Measurements from ENCODE around the gene BPHL.
"Not testable (repeated sequence)": the region's sequence is repeated elsewhere in the genome, so short reads cannot be mapped to it uniquely, and the experiment has no call there.

BPHL gene

DNA sequence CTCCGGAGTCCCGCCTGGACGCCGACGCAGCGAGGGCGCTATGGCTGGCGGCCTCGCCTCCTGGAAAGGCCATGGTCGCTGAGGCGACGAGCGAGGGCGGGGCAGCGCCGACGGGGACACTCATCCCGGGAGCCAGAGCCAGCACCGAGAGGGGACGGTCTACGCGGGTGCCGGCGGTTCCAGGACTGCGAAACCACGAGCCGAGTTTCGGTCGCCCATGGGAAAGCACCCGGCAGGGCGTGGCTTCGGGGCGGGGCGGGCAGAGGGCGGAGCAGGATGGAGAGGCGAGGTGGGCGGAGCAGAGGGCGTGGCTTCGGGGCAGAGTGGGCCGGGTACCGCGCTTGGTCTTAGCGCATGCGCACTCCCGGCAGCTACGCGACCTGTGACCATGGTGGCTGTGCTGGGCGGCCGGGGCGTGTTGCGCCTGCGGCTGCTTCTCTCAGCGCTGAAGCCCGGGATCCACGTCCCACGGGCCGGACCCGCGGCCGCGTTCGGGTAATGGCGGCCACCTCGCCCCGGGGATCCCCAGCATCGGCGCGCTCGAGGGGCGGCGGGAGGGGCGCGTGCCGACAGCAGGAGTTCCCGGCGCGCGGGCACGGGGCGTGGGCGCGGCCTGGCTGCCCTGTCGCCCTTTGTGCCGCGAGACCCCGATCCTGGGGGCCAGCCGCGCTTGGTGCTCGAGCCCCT, at the start of gene BPHL:
Gene BPHL (plus strand): TSS at position 359 of the 687 bp plus-strand sequence. CDS start 30 bp downstream, at position 389.
- DNase-seq, result peak; percentile 82

DNA sequence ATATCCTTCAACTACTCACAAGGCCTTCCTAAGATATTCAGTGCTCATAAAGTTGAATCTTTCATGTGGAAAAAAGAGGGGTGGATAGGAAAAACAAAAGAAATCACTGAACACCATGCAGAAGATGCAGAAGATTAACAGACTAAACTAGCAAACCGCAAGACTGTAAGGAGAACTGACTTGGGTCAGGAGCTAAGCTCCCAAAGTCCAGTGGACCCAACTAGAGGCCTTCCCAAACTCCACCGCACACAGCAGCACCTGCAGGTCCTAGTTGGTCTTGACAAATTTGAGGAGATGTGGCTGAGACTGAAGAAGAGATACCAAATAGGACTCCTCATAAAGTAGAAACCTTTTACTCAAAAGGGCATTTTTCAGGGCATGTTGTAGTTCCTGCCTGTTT, 46.9 kb upstream of the BPHL start:
- DNase-seq, result no peak

DNA sequence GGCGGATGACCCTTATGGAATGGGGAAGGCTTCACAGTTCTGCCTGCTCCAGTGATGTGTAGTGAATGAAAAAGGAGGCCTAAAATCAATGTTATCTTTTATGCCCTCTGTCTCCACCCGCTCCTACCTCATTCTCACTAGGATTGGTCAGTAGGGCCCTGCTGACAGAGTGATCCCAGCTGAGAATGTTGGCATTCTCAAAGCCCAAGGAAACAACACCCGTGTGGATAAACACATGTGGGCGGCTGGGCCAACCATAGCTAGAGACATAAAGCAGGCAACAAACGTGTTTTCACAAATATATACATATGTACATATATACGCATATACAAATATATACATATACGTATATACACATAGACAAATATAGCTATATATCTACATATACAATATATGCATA, 45.7 kb upstream of the BPHL start:
- no peak for DNase-seq

DNA sequence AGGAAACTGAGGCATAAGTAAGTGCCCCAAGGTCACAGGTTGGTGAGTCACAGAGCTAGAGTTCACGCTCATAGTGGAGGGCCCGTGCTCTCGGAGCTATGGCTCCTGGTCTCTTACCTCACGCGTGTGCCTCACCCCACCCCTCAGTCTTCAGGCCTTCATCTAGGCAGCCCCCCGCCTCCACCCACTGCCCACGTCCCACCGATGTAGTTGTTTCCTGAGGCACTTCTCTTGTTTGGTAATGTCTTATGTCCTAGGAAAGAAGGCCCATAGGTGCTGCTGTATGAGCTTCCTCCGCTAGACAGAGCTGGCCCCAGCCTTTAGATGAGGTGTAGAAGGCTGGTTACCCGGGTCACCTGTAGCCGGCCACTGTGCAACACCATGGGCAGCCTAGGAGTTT, 45.1 kb upstream of the BPHL start:
- no peak for DNase-seq

DNA sequence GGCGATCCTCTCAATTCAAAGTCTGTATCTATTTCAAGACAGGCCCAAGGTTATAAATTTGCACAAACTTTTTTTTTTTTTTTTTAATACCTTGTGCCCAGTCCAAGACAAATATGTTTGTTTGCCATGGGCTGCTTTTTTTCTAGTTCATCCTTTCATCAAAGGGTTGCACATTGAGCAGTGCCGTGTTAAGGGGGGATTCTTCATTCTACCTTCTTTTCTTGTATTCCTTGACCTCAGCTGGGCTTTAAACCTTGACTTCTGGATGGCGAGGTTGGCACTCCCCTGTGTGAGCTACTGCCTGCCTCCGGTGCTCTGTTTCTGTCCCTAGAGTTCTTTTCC, 42.8 kb upstream of the BPHL start:
- no peak for DNase-seq

DNA sequence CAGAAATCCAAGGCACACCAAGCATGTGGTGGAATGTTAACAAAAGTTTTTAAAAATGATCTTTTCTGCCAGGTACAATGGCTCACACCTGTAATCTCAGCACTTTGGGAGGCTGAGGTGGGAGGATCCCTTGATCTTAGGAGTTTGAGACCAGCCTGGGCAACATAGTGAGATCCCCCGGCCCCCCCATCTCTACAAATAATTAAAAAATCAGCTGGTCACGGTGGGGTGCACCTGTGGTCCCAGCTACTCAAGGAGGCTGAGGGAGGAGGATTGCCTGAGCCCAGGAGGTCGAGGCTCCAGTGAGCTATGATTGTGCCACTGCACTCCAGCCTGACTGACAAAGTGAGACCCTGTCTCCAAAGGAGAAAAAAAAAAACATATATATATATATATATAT, 42.2 kb upstream of the BPHL start:
- DNase-seq, result no peak

DNA sequence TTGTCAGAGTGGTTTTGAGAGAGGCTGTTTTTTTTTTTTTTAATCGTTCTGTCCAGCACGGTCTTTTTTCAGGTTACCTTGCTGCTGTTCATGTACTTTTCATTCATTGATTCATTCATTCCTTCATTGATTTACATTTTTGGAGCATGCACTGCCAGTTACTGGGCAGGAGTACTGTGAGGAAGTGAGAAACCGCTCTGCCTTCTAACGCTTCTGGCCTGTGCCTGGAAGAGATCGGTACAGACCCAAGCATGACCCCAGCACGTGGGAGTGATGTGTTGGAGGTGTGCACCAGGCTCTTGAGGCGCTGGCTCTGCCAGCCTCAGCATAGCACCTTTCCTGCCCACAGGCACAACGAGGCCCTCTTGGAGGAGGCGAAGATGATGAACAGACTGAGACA, 41.1 kb upstream of the BPHL start:
- DNase-seq, result no peak

DNA sequence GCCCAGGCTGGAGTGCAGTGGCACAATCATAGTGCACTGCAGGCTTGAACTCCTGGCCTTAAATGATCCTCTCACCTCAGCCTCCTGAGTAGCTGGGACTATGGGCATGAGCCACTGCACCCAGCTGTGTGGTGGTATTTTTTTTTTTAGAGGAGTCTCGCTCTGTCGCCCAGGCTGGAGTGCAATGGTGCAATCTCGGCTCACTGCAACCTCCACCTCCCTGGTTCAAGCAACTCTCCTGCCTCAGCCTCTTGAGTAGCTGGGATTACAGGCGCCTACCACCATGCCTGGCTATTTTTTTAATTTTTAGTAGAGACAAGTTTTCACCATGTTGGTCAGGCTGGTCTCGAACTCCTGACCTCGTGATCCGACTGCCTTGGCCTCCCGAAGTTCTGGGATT, 39.6 kb upstream of the BPHL start:
- DNase-seq, result not testable (repeated sequence)

DNA sequence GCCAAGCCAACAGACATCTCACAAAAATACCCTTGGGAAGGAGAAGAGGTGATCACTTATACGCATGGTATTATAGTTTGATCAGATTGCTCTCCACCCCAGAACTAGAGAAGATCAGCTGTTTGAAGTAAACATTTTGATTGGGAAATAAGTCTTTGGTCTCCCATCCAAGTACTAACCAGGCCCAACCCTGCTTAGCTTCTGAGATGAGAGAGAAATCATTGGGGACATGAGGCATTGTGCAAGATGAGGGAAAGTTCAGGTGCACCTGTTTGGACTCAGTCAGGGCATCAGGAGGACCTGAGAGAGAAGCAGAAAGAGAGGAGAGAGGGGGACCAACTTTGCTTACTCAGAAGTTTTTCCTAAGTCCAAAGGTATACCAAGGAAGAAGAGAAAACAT, 38.8 kb upstream of the BPHL start:
- DNase-seq, result no peak

DNA sequence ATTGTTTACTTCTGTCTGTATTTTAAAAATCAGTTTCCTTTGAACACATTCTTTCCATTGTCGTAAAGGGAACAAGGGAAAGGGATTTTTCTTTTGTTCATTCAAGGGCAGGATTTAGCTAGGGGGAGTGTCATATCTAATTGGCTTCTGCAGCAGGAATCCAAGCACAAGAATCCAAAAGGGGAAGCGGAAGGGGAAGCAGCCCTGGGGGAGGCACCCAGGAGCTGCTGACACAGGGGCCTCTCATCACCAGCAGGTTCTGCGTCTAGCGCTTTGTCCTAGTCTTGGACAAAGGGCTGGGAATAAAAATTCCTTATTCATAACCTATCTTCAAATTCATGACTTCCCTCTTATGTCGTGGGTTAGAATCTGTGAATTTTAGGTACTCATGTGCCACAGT, 36.6 kb upstream of the BPHL start:
- DNase-seq, result no peak

DNA sequence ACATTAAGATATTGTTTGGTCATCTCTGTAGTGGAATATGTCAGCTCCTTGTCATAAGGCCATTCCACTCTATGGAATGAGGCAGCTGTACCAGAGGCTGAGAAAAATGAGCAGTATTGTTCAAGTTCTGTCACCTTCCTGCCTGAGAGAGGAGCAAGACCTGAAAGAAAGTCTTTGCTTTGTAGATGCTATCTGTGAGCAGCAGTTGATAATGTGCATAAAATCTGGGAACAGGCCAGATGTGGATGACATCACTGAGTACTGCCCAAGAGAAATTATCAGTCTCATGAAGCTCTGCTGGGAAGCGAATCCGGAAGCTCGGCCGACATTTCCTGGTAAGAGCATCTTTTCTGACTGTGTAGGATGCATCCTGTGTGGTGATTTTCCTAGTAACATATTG, 33.4 kb upstream of the BPHL start:
- no peak for DNase-seq

DNA sequence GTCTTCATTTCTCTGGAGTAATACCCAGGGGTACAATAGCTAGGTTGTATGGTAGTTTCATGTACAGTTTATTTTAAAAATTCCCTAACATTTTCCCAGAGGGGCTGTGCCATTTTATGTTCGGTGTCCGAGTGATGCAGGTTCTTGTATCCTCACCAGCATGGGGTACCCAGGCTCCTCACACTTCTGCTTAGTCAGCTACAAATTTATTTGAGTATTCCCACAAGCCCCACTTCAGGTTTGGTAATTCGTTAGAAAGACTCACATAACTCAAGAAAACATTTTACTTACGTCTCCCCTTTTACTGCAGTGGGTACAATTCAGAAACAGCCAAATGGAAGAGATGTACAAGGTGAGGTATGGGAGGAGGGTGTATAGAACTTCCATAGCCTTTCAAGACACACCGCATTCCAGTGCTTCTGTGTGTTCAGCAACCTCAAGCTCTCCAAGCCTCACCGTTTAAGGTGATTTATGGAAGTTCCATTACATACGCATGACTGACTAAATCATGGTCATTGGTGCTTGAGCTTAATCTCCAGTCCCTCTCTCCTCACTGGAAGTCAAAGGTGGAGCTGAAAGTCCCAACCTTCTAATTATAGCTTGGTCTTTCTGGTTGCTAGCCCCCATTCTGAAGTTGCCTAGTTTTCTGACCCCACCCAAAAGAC, 32.1 kb upstream of the BPHL start:
- no peak for DNase-seq

DNA sequence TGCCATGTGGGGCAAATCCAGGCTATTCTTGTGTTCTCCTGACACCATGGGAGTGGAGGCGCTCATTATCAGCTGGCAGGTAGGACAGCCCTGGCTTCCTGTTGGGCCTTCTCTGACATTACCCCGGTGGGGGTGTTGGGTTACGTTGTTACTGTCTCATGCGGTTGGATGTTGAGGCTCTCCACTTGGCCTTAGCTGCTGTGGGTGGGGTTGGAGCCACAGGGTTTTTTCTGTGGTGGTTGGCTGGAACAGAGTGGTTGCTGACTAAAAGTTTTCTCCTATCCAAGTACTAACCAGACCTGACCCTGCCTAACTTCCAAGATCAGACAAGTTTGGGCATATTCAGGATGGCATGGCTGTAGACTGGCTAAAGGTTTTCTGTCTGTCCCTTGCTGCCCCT, 30.1 kb upstream of the BPHL start:
- DNase-seq, result no peak

DNA sequence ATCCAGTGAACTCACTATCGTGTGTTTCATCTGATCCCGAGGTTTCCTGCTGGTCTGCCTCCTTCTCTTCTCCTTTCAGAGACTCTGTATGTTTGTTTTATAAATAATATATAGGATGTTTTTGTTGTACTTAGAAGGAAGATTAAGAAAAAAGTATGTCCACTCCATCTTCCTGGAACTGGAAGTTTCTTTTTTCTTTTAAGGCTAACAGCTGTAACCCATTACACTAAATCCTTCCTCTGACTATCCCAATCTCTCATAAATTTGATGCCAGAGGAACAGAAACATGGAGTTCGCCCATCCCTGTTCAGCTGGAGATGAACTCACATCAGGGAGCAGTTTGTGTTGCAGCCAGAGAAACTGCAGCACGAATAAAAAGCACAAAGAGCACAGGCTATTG, 29.5 kb upstream of the BPHL start:
- no peak for DNase-seq

DNA sequence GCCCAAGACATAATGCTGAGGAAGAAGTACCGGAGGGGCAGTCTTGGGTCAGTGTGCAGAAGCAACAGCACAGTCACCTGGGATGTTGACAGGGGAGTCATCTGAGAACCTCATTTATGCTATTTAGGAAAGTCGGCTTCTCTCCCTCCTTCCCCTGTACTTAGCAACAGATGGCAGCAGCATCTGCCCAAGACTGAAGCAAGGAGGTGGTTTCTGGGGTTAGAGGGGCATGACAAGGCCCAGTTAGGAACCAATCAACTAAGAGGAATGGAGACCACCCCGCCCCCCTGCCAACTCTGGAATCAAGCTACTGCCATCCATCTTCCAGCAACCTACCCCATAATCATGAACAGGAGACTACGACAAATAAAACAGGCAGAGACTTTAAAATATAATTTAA, 28.5 kb upstream of the BPHL start:
- DNase-seq, result peak; percentile 90

DNA sequence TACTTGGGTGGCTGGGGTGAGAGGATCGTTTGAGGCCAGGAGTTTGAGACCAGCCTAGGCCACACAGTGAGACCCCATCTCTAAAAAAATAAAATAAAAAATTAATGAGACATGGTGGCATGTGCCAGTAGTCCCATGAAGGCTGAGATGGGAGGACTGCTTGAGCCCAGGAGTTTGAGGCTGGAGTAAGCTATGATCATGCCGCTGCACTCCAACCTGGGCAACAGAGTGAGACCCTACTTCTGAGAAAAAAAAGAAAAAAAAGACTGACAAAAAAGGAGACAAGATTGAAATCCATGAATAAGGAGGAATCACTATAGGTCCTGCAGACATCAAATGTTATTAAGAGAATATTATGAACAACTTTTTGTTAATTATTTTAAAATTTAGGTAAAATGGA, 23.7 kb upstream of the BPHL start:
- no peak for DNase-seq

DNA sequence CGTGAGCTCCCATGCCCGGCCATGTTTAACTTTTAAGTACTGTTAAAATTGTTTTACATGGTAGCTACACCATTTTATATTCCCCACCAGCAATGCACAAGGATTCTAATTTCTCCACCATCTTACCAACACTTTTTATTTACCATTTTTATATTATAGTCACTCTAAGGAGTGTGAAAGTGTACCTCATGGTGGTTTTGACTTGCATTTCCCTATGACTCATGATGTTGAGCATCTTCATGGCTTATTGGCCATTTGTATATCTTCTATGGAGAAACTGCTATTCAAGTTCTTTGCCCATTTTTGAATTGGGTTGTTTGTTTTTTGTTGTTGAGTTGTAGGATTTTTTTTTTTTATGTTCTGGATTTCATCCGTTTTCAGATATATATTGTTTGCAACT, 15.6 kb upstream of the BPHL start:
- DNase-seq, result no peak

DNA sequence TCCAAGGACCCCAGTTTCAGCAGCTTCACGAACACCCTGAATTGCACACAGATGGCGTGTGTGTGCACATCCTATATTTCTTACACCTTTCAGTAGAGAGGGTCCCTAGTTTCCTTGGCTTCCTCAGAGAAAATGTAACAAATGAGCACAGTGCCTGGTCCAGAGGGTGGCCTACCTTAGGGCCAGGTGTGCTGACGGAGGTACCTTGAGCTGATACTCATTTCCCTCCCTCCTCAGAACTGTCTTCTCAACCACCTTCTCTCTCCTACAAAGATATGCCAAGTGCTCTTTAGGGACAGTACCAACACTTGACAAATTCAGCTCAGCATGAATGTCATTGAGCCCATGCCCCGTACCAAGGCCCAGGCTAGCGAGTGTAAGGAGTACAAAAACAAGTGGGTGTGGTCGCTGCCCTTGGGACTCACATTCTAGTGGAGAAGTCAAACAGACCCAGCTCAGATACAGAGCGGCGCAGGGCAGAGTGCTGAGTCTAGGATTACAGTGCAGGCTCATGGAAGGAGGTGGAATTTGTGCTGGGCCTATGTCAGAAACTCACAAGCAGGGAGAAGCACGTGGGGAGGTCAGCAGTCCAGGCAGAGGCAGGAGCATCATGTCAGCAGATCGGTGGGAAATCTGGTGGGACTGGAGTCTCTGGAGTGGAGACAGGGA, 9.6 kb upstream of the BPHL start:
- DNase-seq, result no peak

DNA sequence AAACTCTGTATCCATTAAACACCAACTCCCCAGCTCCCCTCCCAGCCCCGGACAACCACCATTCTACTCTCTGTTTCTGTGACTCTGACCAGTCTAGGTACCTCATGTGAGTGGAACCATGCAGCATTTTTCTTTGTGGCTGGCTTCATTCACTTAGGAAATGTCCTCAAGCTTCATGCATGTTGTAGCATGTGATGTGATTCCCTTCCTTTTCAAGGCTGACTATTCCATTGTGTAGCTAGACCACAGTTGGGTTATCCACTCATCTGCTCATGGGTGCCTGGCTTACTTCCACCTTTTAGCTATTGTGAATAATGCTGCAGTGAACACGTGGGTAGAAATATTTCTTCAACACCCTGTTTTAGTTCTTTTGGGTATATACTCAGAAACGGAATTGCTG, 8.8 kb upstream of the BPHL start:
- DNase-seq, result no peak

DNA sequence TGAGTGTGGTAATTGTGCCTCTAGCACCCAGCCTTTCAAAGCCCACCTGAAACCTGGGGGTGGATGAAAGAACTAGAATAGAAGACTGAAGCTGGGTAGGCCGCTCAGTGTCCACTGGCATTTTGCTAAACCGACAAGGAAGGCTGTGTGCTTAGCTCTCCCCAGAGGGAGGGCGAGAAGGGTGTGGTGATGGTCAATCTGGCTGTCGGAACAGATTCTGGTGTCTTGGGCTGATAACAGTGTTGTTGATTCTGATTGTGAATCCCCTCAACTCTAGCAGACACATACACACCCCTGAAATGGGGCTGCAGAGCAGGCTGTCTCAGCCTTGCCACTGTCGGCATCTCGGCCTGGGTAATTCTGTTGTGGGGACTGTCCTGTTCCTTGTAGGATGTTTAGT, 4.1 kb upstream of the BPHL start:
- no peak for DNase-seq

DNA sequence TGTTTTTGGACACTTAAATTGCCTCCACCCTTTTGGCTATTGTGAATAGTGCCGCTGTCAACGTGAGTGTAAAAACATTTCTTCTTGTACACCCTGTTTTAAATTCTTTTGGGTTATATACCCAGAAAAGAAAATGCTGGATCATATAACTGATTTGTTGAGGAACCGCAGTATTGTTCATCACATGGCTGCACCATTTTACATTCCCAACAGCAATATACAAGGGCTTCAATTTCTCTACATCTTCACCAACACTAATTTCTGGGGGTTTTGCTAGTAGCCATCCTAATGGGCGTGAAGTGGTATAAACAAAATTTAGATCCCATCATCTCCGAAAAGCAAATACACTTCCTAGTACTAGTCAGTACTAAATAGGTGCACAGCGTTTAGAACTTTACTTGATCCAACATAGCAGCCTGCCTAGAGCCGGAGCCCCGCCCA, 579 bp upstream of the BPHL start:
- no peak for DNase-seq

DNA sequence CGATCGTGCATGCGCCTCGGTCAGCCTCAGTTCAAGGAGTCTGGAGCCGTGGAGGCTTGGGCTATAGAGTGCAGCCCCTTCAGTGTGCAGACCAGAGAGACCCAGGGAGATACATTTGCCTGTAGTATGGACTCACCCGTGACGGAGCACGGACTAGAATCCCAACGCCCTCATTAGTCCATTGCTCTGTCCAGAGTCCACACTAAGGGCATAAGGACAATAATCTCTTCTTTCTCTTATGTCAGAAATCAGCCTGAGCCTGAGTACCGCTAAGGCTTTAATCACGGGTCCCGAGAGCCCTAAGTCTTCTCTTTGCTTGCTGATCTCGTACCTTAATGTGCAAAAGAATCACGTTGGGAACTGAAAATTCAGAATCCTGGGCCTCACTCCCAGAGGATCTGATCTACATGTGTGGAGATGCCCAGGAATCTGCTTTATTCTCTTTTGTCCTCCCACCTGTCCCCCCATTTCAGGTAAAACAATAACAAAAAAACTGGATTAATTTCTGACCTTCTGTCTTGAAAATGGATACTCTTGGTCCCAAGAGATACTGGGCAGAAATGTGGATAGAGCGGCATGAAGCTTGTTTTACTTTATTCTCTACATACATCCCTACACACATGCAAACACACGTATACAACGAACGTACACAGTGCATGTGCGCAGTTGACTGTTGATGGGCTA, 671 bp downstream of the BPHL start:
- DNase-seq, result no peak

DNA sequence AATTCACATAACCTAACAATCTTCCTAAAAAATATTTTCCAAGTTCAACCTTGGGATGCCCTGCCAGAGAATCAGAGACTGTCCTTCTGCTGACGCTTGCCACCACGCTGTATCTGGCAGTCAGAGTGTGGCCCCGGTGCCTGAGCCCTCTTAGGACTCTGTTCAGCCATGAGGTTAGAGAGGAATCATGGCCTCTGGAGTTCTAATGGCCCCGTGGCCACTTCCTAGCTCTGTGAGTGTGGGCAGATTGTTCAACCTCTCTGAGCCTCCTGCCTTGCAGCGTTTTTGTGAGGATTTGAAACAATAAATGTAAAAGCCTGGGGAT, 2.2 kb downstream of the BPHL start:
- no peak for DNase-seq

DNA sequence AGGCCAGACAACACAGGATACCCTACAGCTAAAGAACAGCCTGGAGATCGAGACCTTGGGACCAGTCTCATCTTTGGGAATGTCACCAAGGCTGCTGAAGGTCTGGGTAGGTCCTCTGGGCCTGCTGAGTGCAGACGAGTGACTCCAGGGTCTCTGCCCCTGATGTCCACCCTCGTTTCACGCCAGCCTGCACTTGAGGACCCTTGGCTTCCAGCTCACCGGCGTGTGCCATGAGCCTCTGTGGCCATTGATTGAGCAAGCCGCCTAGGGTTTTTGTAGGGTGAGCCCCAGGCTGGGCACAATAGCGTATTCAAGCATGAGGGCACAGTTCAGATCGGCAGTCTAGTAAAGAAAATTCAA, 4.3 kb downstream of the BPHL start:
- DNase-seq, result no peak
